Osteocyte (in vitro differentiated cells): ENCODE measurements around the gene ADM2. TPM values are rescaled to one million over a fixed set of nuclear protein-coding genes. Genes with fewer than 3 reads are reported as not detected.

ENCODE experiments used
- DNase-seq: peaks from one replicate; pipeline ENCODE4 v3.0.0; 2021; ENCODE audit warnings: mixed read lengths; ENCODE audit not compliant: unreplicated experiment; ENCODE audit errors: extremely low spot score
- H3K27ac Mint-ChIP-seq: one replicate; pipeline ENCODE4 v1.8.0; 2021; ENCODE audit warnings: mild to moderate bottlenecking, mixed read lengths; ENCODE audit not compliant: unreplicated experiment
- H3K27me3 Mint-ChIP-seq: one replicate; pipeline ENCODE4 v1.8.0; 2021; ENCODE audit warnings: mixed read lengths; ENCODE audit not compliant: unreplicated experiment
- H3K36me3 Mint-ChIP-seq: one replicate; pipeline ENCODE4 v1.8.0; 2021; ENCODE audit warnings: mixed read lengths; ENCODE audit not compliant: unreplicated experiment
- H3K4me1 Mint-ChIP-seq: one replicate; pipeline ENCODE4 v1.8.0; 2021; ENCODE audit warnings: mixed read lengths; ENCODE audit not compliant: unreplicated experiment
- H3K4me3 Mint-ChIP-seq: one replicate; pipeline ENCODE4 v1.8.0; 2021; ENCODE audit warnings: mild to moderate bottlenecking, moderate library complexity, mixed read lengths; ENCODE audit not compliant: unreplicated experiment
- H3K9me3 Mint-ChIP-seq: one replicate; pipeline ENCODE4 v1.8.0; 2021; ENCODE audit warnings: mixed read lengths; ENCODE audit not compliant: unreplicated experiment
- CTCF ChIP-seq: fragments of 200-600 bp; sonication (generic); IDR thresholded peaks from 2 replicates; pipeline ENCODE4 v1.5.0; 2021; ENCODE audit warnings: antibody characterized with exemption, mild to moderate bottlenecking, moderate library complexity
- total RNA-seq: library from RNA; stranded (reverse); gene quantifications from 2 replicates; pipeline ENCODE4 v1.2.1, GENCODE V29; 2021

Gene ADM2
- total RNA-seq, 1 donor from 2014 or later, result 21.1 TPM

- Mint-ChIP-seq H3K4me3 (no peak overlapping the region), H3K27me3 (no peaks in the 10 kb centered on the region), H3K27ac (no peak overlapping the region), H3K4me1 (peaks cover 3% of the 10 kb centered on the region), H3K9me3 (no peaks in the 10 kb centered on the region), H3K36me3 (peaks cover 28% of the 10 kb centered on the region)
- no peak for TF ChIP-seq CTCF
- DNase-seq, result no peak
Measured at GRCh38 chr22:50465066-50465930, 16.0 kb upstream of the ADM2 start.

- TF ChIP-seq CTCF, result no peak
- peaks cover 23% of the 10 kb centered on the region for H3K36me3 Mint-ChIP-seq
Measured at GRCh38 chr22:50467341-50467740, 14.0 kb upstream of the ADM2 start.

GRCh38 chr22:50467773-50468440 is 13.4 kb upstream of the ADM2 start:
- DNase-seq, result no peak
- Mint-ChIP-seq H3K27me3 (no peaks in the 10 kb centered on the region), H3K36me3 (peaks cover 23% of the 10 kb centered on the region), H3K4me1 (peaks cover 19% of the 10 kb centered on the region), H3K9me3 (no peaks in the 10 kb centered on the region), H3K27ac (no peak overlapping the region), H3K4me3 (no peak overlapping the region)
- TF ChIP-seq CTCF, result no peak

More at GRCh38 chr22:50467341-50467740, 14.0 kb upstream of the ADM2 start:
- Mint-ChIP-seq H3K4me1 (peaks cover 16% of the 10 kb centered on the region), H3K27ac (no peak overlapping the region), H3K4me3 (no peak overlapping the region), H3K9me3 (no peaks in the 10 kb centered on the region), H3K27me3 (no peaks in the 10 kb centered on the region)
- no peak for DNase-seq

GRCh38 chr22:50468626-50469025 is 12.7 kb upstream of the ADM2 start:
- Mint-ChIP-seq H3K27ac (no peak overlapping the region), H3K36me3 (peaks cover 16% of the 10 kb centered on the region), H3K27me3 (no peaks in the 10 kb centered on the region), H3K9me3 (no peaks in the 10 kb centered on the region), H3K4me1 (peaks cover 26% of the 10 kb centered on the region), H3K4me3 (no peak overlapping the region)
- no peak for DNase-seq
- no peak for TF ChIP-seq CTCF
